ENCODE data around the gene MYBPH. TPM values are rescaled to one million over a fixed set of nuclear protein-coding genes. Genes with fewer than 3 reads are reported as not detected.

Gene MYBPH
- total and polyA plus RNA-seq, 10 of the 15 experiments (the other 5 are each of a cell fraction or from before 2014, with no cell fraction given), result 0.06 to 0.10 TPM; not detected in 8

- TF ChIP-seq CTCF (IDR thresholded peaks at IDR 0.05 in 2 of 3, conservative IDR thresholded peaks at IDR 0.05 in 1 of 3; ENCODE audit: control insufficient read depth in 2 of 3, extremely low read depth in 1 of 3, insufficient read depth in 1 of 3, low read depth in 3 of 3, low read length in 3 of 3), result no peak
- TF ChIP-seq CHD1 (IDR thresholded peaks at IDR 0.05; ENCODE audit: low read depth, low read length), result no peak
- TF ChIP-seq ZNF274 (IDR thresholded peaks at IDR 0.05; ENCODE audit: insufficient read depth, insufficient read length), result no peak
- no peak for TF ChIP-seq MYB (IDR thresholded peaks at IDR 0.05; ENCODE audit: borderline replicate concordance, low read depth, low read length)
Observed at GRCh38 chr1:203199816-203200571, 24.4 kb upstream of the MYBPH start (continued).

- ChIA-PET SMC1A (ENCODE audit: uncharacterized antibody, unreplicated experiment) (interaction anchor here (1.1 kb wide), 1 partner anchor 19 kb away, joined by 3 read pairs; no protein-coding TSS in a partner anchor), CTCF (interaction anchor here (1.0 to 1.9 kb wide), 6 partner anchors 17 to 205 kb away, joined by 3 to 13 read pairs (median 4); no protein-coding TSS in a partner anchor), RAD21 (ENCODE audit: unreplicated experiment) (no interaction called here), POLR2A (no interaction called here)
- H3K27ac ChIP-seq (ENCODE audit: control insufficient read depth, insufficient read depth), result no peak overlapping the region
- no peaks in the 10 kb centered on the region for H3K36me3 ChIP-seq (ENCODE audit: control insufficient read depth in 2 of 2, insufficient read depth in 2 of 2, low read length in 1 of 2)
- peaks cover 0 to 5% of the 10 kb centered on the region in 2 experiments; a peak in 2 of 4 replicates for H3K27me3 ChIP-seq (replicated peaks in 1 of 2; ENCODE audit: control insufficient read depth in 2 of 2, insufficient read depth in 2 of 2, low read length in 1 of 2)
- in situ Hi-C loops (cut with MboI) (no loop called here), intact Hi-C loops (cut with micrococcal nuclease; ENCODE audit: unreplicated experiment) (no loop called here)
- TF ChIP-seq BCL11A (IDR thresholded peaks at IDR 0.05; ENCODE audit: low read depth, low read length) (no peak), SP1 (IDR thresholded peaks at IDR 0.05; ENCODE audit: low read depth, low read length) (no peak), USF1 (IDR thresholded peaks at IDR 0.05; ENCODE audit: borderline replicate concordance, extremely low read length, insufficient read depth, low read depth, low read length) (no peak), MEF2A (IDR thresholded peaks at IDR 0.05; ENCODE audit: insufficient read depth, low read depth, low read length) (no peak), ATF2 (IDR thresholded peaks at IDR 0.05; ENCODE audit: low read length) (no peak), POLR2A (IDR thresholded peaks at IDR 0.05; ENCODE audit: low read depth, low read length) (no peak)
- no TSS peak for BruUV-seq (replicated peaks)
- FAIRE-seq (no peak), DNase-seq (ENCODE audit: low read depth, low spot score) (no peak), ATAC-seq (no peak)
- WGBS (ENCODE audit: insufficient coverage, insufficient replicate concordance, low lambda C conversion rate, missing lambda C conversion rate), result 38% methylated on average over 6 of the region's 6 CpGs
- no peak overlapping the region for H3K4me2 ChIP-seq (ENCODE audit: control insufficient read depth, insufficient read depth)
- no peaks in the 10 kb centered on the region for H3K9me3 ChIP-seq (replicated peaks; ENCODE audit: control insufficient read depth, insufficient read depth, low read length)
- H2AFZ ChIP-seq (ENCODE audit: control insufficient read depth, low read depth, low read length), result no peak overlapping the region
- H3K9ac ChIP-seq (ENCODE audit: control insufficient read depth, insufficient read depth, low read length), result no peak overlapping the region
- no peaks in the 10 kb centered on the region for H3K79me2 ChIP-seq (ENCODE audit: control insufficient read depth, insufficient read depth, low read length)
- H4K20me1 ChIP-seq (ENCODE audit: control insufficient read depth, insufficient read depth), result no peaks in the 10 kb centered on the region; the same call in 1 of the 2 replicates
- H3K4me1 ChIP-seq (ENCODE audit: control insufficient read depth, insufficient read depth, low read length), result no peaks in the 10 kb centered on the region
- H3K4me3 ChIP-seq, result no peak overlapping the region
Observed at GRCh38 chr1:203199481-203199815, 23.8 kb upstream of the MYBPH start.
